SK-N-DZ (cell line): Measurements from ENCODE around the gene PTPN3.
A peak's percentile ranks its signal among the peaks of the same experiment; 100 is the strongest.

Source experiments
- DNase-seq: peaks from one replicate; pipeline ENCODE4 v3.0.0-alpha.2; 2015; ENCODE audit warnings: low spot score

The PTPN3 gene

DNA sequence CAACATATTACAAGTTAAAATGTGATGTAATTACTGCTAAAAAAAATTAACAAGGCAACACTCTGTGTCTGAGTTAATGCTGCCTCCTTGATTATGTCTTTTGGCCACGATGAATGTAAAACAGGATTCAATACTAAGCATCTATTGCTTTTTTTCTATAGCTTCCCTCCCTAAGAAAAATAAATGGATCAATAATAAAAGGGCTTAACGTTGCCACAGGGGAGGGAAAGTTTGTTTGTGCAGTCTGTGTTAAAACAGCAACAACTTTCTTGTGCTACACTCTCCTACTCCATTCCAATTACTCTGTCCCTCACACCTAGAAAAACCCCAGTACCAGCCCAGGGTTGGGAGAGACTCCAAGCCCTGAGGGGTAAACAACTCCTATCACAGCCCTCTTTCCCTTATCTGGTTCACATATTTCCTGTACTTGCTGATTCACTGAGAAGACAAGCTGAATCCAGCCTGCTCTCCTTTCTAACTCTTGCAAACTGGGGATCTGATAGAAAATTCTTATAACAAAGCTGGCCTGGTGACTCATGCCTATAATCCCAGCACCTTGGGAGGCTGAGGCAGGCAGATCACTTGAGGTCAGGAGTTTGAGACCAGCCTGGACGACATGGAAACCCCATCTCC, 44.8 kb downstream of the PTPN3 start:
- DNase-seq, result no peak

DNA sequence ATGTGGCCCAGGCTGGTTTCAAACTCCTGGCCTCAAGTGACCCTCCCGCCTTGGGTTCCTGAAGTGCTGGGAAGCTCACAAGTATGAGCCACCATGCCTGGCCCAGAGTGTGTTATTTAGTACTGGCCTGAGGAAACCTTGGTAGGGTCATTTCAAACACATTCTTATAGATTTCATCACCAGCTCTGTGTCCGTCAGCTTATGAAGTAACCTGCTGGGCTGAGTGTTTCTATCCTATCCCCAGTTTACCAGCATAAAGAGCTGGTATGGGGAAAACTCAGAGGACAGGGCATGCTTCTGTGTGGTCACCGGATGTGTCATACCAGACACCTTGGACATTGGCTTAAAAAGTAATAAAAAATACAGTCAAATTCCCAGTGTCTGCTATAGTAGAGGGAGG, 45.3 kb downstream of the PTPN3 start:
- DNase-seq, result no peak

DNA sequence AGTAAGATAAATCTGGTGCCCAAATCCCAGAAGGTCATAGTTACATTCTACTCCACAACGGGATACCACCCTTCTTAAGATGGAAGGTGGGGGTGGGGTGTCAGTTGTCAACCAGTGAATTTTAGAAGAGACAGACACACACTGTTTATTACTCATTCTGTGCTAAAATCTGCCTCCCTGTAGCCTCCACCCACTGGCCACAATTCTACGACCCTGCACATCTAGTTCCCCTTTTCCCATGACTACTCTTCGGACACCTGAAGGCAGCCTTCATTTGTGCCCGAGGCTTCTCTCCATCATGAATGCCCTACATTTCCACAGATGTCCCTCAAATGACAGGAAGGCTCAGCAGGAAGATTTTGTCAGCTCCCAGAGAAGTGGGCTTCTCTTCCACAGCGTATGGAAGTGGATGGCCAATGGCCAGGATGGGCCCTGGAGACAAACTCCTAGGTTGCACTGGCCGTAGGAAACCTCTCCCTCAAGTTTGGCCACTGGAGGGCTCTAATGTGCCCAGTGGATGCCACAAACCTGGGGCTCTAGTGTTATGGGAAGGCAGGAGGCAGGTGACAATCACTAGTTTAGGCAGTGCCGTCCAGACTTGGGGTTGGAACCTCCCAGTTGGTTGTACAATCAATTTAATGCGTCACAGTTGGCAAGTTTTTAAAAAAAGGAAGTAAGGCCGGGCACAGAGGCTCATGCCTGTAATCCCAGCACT, 46.6 kb downstream of the PTPN3 start:
- DNase-seq, result no peak

DNA sequence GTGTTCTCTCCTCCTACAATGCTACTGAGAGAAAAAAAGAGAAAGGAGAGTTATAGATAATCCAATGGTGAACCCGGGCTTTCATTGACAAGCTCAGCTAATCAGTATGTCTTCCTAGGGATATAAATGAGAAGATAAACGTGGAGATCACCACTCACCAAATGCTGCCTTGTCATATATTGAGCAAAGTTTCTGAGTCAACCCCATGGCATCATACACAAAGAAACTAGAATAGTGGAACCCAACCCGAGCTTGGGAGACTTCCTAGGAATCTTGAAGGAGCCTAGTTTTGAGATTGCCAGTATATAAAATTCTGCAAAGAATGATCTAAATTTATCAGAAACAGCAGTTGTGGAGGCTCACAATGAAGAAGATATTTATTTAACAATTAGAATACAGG, 47.8 kb downstream of the PTPN3 start:
- DNase-seq, result no peak

DNA sequence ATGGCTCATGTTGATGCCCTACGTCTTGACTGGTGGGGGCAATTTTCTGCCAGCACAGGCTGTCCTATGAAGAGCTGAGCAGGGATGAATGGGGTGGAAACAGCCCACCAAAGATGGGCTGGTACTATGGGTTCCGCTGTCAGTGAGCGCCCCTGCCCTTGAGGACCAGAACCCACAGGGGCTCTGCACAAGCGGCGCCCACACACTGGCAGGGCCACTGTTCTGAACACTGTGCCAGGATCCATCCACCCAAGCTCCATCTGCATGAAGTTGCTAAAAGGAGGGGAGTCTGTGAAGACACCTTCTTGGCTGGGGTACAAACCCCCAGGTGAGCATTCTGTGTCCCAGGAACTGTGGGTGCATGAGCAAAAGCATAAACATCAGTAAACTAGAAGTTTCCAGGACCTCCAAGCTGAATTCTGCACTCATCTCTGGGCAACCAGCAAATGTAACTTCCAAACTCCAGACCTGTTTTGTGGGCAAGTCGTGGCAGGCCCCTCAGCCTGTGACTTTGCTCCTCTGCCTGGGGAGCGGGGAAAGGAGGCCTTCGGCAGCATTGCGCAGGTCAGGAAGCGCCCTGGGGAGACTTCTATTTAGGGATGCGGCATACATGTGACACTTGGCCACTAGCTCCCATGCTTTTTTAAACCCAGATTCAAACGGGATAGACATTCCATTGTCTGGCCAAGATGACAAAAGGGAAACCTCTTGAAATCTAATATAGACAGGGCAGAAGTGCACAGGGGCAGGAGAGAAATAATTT, 48.9 kb downstream of the PTPN3 start:
- DNase-seq, result no peak

DNA sequence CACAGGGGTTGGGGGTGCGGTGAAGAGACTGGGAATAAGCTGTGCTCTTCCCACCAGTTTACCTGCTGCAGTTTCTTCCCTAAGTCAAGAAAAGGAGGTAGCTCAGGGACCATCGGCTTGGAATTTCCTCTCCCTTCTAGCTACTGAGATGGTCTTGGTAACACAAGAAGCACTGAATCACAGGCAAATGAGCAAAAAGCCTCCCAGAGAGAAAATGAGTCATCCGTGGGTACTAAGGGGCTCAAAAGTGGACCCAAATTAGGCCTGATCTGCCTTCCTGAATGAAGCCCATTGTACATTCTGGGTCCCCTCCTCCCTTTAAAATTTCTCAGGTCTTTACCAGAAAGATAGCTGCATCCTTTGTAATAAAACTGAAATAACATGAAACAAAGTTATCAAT, 49.9 kb downstream of the PTPN3 start:
- no peak for DNase-seq

DNA sequence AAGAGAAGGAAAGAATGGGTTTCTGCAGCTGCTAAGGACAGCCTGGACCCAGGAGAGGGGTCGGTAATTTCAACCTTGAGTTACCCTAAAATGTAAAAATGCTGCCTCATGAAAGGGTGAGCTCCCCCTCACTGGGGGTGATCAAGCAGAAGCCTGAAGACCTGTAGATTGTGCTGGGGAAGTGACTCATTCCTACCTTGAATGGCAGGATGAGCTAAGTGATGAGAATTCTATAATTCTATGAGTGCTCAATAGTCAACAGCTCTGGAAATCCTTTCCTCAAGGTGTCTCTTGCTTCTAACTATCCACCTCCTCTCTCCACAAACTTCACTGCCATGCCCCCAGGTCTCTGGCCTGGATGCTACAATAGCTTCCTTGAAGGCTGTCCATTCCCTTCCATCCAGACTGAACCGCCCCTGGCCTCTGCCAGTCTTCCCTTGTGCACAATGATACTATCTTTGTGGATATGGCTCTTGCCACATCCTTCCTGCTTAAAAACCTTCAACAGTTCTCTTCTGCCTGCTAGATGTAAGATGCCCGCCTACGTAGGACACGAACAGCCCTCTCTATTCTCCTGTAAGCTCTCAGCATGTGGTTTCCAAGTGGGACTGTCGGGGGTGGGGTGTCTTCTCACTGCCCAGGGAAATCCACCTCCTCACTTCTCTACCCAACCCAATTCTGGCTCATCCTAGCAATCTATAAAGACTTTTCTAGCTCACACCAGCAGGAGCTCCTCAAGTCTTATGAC, 50.6 kb downstream of the PTPN3 start:
- DNase-seq, result no peak

DNA sequence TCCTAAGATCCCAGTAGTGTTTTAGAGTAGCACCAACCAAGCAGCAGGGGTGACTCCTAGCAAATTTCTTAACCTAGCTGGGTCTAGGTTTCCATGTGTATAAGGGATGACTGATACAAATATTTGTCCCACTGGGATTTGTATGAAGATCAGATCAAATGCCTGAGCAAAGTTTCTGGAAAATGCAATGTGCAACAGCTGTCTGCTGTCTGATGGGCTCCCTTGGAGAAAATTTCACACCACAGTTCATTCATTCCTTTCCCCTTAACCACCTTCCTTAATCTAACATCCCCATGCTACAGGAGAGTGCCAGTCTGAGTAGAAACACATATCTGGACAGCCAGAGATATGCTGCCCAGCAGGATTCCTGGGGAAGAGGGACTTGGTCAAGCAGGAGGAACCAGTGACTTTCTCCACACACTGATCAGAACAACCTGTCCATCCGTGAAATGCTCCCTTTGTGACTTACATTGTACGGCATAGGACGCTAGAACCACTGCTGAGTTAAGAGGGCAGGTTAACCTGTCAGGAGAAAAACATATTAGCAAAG, 53.3 kb downstream of the PTPN3 start:
- DNase-seq, result no peak

DNA sequence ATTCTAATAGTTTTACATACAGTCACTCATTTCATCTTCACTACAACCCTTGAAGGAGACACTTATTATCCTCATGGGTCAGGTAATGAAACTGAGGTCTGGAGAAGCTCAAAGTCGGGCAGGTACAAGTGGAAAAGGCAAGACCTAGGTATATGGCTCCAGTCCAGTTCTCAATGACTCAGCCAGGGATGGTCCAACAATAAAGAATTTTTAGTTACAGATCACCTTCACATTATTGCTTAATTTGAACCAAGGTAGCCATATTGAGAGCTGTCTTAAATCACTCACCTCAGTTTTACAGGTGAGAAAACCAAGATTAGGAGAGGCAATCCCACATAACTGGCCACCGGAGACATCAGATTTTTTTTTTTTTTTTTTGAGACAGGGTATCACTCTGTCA, 55.4 kb downstream of the PTPN3 start:
- no peak for DNase-seq

DNA sequence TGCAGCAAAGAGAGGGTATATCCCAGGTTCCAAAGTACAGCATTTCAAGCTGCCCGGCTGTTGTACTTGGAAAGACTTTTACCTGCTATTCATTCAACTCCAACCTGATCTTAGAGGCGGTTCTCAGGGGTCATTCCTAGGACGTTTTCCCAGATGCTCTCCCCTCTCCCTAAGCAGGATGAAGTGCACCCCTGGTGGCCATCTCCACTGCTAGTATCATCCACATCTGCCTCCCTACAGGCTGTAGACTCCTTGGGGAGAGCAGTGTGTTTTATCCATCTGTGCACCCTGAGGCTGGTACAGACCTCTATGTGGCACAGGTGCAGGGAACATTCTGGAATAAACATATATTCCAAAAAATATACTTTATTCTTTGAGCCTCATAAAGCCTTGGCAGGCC, 56.8 kb downstream of the PTPN3 start:
- DNase-seq, result no peak

DNA sequence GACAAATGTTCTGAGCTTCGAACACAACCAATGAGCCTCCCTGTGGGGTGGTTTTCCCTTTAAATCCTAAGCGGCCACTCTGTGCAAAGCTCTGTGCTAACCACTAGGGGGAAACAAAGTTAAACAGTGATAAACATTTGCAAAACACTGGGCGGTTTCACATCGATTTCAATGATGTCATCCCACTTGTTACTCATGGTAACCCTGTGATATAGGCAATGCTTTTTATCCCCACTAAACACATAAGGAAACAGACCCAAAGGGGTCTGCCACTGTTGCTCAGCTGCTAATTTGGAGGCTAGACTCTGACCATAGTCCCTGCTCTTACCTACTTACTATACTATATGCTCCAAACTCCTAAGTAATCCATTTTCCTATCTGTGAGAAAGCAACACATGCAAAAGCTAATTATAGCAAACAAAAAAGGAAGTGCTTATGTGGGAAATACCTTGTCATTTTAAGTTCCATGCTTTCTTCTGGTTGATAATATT, 57.3 kb downstream of the PTPN3 start:
- DNase-seq, result peak; percentile 43

DNA sequence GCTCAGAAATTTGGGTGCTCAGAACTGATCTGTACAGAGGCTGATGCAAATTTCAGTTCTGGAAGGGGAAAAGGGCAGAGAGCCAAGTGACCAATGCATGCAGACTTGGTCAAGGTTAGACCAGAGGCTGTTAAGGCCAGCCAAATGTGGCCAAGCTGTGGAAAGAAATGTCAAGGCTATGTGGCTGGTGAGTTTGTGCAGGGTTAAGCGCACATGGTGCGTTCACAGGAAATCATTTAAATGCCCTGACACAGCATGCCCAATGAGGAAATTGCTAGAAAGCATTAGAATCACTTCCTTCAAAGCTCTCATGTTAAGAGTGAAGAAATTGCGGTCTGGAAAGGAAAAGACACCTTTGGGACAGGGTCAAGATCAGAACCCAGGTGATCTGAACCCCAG, 58.0 kb downstream of the PTPN3 start:
- DNase-seq, result no peak

DNA sequence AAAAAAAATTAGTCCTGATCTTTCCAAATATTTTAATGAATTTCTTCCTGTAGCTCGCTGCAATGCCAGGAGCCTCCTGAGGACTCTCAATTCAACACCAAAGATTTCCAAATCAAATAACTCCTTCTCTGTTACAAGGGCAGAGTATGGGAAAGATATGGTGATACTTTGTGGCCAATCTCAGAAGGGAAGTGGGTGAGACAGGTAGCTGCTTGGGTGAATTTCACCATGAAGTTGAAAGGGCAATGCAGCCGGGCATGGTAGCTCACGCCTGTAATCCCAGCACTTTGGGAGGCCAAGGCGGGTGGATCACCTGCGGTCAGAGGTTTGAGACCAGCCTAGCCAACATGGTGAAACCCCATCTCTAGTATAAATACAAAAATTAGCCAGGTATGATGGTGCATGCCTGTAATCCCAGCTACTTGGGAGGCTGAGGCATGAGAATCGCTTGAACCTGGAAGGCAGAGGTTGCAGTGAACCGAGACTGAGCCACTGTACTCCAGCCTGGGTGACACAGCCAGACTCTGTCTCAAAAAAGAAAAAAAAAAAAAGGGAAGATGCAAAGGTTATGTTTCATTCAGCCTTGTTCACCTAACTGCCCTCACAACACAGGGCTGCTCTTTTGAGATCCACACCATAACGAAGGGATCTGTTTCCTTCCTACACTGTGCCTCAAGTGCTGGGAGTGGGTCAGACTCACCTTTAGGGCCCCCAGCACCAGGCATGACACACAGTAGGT, 58.6 kb downstream of the PTPN3 start:
- no peak for DNase-seq

DNA sequence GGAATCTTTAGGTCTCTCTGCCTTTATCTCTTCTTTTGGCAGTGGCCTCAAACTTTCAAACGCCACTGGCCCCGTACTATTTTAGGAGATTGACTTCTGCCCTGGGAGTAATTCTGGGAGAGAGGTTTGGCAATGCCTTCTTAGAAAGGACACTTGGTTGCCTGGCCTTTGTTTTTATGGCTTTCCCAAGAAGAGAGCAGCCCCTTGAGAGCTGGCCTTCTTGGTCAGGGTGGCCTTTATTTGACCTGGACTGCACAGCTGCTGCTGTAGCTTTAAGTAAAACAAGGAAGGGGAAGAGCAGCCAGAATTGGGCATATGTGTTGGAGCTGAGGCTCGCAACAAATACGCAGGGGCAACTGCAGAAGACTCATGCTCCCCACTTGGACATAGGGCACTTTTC, 60.8 kb downstream of the PTPN3 start:
- DNase-seq, result no peak

DNA sequence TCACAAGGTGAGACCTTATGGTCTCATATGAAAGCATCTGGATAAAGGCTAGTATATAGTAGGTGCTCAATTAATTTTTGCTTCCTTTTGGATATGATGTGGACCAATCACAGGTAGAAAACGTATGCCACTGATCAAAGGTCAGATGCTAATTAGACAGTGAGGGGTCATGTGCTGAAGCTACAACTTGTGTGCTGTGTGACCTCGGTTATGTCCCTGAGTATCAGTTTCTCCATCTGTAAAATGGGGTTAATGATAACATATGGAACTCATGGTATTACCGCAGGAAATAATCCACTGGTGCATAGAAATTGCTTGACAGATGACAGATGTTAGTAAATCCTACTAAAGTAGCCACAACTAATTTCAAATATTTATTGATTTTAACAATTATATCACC, 62.0 kb downstream of the PTPN3 start:
- no peak for DNase-seq

DNA sequence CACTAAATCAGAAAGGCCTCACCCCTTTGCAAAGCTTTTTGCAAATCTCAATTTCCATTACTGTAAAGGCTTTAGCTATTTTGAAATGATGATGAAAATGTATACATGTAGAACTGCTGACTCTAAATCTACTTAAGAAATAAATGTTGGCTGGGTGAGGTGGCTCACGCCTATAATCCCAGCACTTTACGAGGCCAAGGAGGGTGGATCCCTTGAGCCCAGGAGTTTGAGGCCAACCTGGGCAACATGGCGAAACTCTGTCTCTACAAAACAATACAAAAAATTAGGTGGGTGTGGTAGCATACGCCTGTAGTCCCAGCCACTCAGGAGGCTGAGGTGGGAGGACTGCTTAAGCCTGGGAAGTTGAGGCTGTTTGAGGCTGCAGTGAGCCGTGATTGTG, 64.6 kb downstream of the PTPN3 start:
- no peak for DNase-seq

DNA sequence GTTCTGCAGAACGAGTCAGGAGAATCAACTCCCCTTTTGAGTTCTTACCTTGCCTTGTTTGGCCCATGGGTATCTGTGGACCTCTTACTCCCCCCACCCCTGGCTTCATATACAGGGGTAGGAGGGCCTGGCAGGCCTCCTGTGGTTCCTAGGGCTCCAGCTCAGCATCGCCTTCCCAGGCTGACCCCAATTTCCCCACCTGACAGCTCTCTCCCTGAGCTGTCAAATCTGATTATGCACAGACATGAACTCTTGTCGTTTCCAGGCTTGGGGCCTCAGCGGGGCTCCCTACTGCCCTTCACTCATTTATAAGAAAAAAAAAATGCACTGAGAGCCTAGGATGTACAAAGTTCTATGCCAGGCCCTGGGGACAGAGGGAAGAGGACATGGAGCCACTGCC, 67.9 kb downstream of the PTPN3 start:
- DNase-seq, result no peak

DNA sequence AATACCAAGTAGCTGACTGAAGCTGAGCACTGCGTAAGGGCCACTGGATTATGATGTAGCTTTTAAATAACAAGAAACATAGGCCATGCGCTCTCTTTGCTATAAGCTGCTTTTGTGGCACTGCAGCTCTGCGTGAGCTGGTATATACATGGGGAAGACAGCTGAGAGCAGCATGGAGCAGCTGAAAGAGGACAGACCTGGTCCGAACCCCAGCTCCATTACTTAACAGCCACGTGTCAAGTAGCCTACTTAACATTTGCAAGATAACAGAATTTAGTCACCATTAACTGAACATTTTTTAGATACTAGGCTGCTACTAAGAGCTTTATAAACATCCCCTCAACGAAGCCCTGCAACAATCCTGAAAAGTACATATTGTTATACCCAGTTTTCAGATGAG, 69.3 kb downstream of the PTPN3 start:
- no peak for DNase-seq

DNA sequence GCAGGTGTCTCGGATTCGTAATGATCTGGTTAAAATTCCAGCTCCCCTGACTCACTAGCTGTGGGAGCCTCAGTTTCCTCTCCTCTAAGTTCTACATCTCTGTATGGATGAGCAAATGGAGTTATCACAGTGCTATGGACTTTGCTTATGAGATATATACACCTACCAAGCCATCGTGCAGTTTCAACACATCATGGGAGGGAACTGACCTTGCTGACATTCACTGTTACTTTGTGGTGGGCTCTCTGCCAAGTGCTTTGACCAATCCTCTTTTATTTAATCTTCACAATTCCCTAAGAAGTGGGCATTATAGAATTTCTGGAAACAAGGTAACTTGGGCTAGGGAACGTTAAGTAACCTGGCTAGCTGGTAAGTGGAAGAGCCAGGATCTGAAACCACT, 70.2 kb downstream of the PTPN3 start:
- no peak for DNase-seq

DNA sequence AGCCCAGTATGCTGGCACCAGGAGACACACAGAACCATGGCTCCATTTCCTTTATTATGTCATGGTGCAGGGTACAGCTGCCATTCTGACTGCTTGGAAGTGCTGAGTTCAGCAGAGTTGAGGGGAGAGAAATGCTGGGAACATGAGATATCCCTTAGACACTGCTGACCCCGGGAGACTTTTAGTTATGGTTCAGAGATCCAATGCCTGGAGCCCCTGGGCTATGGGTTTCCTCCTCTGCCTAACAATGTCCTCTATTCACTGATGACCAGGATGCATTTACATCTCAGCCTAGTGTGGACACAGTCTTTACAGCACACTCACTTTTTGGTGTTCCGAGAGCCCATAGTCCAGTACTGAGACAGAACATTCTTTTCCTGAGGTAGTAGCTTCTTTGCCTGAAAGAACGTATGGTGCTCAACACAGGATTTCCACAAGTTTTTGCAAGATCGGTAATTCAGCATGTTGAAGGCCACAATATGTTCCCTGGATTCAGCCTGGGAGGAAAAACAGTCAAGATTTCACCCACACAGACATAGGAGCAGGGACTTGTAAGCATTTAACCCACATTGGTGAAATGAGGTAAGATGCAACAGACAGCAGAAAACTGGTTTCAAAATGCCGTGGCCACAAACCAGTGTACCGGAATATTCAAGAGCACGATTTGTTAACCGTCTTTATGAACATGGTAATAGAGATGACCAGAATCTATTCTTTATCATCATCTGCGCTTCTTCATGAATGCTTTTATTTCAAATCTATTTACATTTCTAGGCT, 71.3 kb downstream of the PTPN3 start:
- no peak for DNase-seq
